Measurements from ENCODE around the gene CDH23.

The CDH23 gene

GRCh38 chr10:71844695-71845094 lies 448.0 kb downstream of the CDH23 start:
- Histone ChIP-seq H3K9me3 (no peaks in the 10 kb centered on the region), H3K27ac (no peak overlapping the region), H3K4me3 (no peak overlapping the region), H3K27me3 (no peaks in the 10 kb centered on the region), H3K4me1 (peaks cover 0 to 81% (median 43%) of the 10 kb centered on the region in 4 donors), H3K36me3 (no peaks in the 10 kb centered on the region)
- intact Hi-C loops (cut with DNase I; ENCODE audit: low total_unique reads) = no loop called here
- DNase-seq = no peak
- no peak for TF ChIP-seq CTCF (IDR thresholded peaks at IDR 0.05)

DNA sequence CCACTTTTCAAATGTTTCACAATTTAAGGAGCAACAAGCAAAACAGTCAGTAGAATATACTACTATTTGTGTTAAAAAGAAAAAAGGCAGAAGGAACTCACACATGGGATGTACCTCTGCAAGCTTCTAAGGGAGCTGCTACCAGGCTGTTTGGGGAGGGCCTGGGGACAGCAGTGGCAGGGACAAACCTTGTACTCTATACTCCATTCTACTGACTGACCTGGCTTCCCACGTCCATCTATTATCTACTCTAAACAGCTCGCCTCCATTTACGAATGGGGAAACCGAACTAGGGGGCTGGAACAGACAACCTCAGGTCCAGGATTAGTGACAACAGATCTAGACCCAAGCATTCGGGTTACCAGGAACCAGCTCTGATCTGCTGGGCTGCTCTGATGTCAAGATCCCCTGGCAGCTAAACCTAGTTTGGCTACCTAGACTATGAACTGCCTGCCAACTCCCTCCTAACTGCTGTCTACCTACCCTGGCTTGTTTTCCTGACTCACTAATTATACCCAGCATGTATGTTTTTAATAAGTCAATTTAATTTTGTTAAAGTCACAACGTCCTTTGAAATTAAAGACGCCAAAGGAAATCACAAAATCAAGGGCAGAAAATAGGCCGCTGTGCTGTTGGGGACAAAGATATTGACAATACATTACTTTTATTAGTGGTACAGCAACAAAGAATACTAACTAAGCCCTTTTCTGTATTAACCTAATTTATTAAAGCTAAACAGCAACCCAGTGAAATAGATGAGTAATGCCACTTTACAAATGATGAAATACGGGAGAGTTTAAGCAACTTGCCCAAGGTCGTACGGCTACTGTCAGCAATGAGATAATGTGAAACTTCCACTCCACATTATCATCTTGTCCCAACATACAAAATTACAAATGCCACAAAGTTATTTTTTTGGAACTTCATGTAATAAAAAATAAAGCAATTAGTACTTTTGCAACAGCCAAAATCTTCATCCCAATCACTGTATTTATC lies 449.0 kb downstream of the CDH23 start:
- no peaks in the 10 kb centered on the region for H3K9me3 ChIP-seq
- peaks cover 0 to 72% (median 36%) of the 10 kb centered on the region in 4 donors for H3K4me1 ChIP-seq
- intact Hi-C loops (cut with DNase I; ENCODE audit: low total_unique reads) = no loop called here
- H3K27ac ChIP-seq = no peak overlapping the region
- H3K27me3 ChIP-seq = no peaks in the 10 kb centered on the region
- no peak for TF ChIP-seq CTCF (IDR thresholded peaks at IDR 0.05)
- H3K36me3 ChIP-seq = no peaks in the 10 kb centered on the region
- H3K4me3 ChIP-seq = no peak overlapping the region
- no peak for DNase-seq

- H3K27ac ChIP-seq = no peak overlapping the region
- intact Hi-C loops (cut with DNase I; ENCODE audit: low total_unique reads) = no loop called here
- H3K9me3 ChIP-seq = no peaks in the 10 kb centered on the region
- peaks cover 0 to 66% (median 35%) of the 10 kb centered on the region in 4 donors for H3K4me1 ChIP-seq
- no peak overlapping the region for H3K4me3 ChIP-seq
- no peak for TF ChIP-seq CTCF (IDR thresholded peaks at IDR 0.05)
- H3K36me3 ChIP-seq = no peaks in the 10 kb centered on the region
- DNase-seq = no peak
- no peaks in the 10 kb centered on the region for H3K27me3 ChIP-seq
These were observed 450.1 kb downstream of the CDH23 start for GRCh38 chr10:71846816-71847215.

- TF ChIP-seq CTCF (IDR thresholded peaks at IDR 0.05) = no peak
- intact Hi-C loops (cut with DNase I; ENCODE audit: low total_unique reads) = no loop called here
- no peak overlapping the region for H3K27ac ChIP-seq
- no peaks in the 10 kb centered on the region for H3K27me3 ChIP-seq
- no peaks in the 10 kb centered on the region for H3K36me3 ChIP-seq
- H3K9me3 ChIP-seq = no peaks in the 10 kb centered on the region
- no peak overlapping the region for H3K4me3 ChIP-seq
- peaks cover 0 to 65% (median 35%) of the 10 kb centered on the region in 4 donors for H3K4me1 ChIP-seq
- DNase-seq = no peak
These were observed 450.7 kb downstream of the CDH23 start for GRCh38 chr10:71847418-71847817.

DNA sequence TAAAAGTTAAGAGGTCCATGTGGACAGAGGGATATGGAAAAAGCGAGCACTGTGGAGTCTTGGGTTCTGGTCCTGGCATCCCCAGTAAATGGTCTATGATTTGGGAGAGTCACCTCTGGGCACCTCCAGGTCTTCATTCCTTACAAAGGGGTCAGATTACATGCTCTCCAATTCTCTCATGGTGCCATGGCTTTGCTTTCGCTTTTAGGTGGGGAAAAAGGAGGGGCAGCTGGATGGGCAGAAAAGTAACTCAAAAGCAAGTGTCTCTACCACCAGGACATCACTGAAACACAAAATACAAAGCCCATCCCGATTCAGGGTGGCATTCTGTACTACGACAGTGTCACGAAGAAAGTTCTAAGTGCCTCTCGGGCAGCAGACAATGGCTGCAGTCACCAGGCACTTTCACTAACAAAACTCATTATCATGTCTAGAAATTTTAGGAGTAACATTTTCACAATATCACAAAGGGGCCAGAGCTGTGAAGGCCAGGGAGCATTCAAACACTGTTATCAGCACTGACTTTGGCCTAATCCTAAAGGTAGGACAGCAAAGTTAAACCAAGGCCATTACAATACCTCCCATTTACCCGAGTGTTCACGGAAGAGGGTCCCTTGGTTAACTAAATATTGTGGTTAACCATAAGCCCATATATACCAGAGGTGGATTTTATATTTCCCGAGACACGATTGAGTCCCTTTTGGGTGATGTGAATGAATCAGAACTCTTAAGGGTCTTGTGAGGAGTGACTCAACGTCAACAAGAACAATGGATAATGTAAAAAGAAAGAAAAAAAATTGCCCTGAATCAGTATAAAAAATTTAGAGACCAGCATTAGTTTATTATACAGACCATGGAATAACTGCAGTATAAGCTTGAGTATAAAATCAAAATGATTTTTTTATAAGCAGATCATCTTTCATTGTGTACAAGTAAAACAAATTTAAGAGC lies 451.9 kb downstream of the CDH23 start:
- intact Hi-C loops (cut with DNase I; ENCODE audit: low total_unique reads) = no loop called here
- no peaks in the 10 kb centered on the region for H3K9me3 ChIP-seq
- H3K4me1 ChIP-seq = peaks cover 0 to 56% (median 30%) of the 10 kb centered on the region in 4 donors
- no peak for TF ChIP-seq CTCF (IDR thresholded peaks at IDR 0.05)
- H3K4me3 ChIP-seq = no peak overlapping the region
- no peak overlapping the region for H3K27ac ChIP-seq
- no peaks in the 10 kb centered on the region for H3K36me3 ChIP-seq
- H3K27me3 ChIP-seq = no peaks in the 10 kb centered on the region
- DNase-seq = no peak
